Ovary (tissue), 9 donors: ENCODE results near the gene PTPRK. TPM values are rescaled to one million over a fixed set of nuclear protein-coding genes. Genes with fewer than 3 reads are reported as not detected.

ENCODE experiments used
- DNase-seq, 5 donors: peaks; one replicate each; pipeline ENCODE4 v3.0.0-alpha.2; 2019 to 2020
- H3K27ac ChIP-seq, 2 donors: fragments of 200-600 bp; one replicate each; pipeline versions ENCODE4 v1.5.1 to v1.8.0; 2019 to 2022
- H3K27me3 ChIP-seq: fragments of 200-600 bp; one replicate; pipeline ENCODE4 v1.8.0; 2022
- H3K36me3 ChIP-seq: fragments of 200-600 bp; sonication (generic); one replicate; pipeline ENCODE4 v1.5.1; 2019
- H3K4me1 ChIP-seq: one replicate; pipeline ENCODE4 v1.8.1; 2013; ENCODE audit warnings: mild to moderate bottlenecking, moderate library complexity; ENCODE audit not compliant: insufficient read depth
- H3K4me3 ChIP-seq: fragments of 200-600 bp; sonication (generic); one replicate; pipeline ENCODE4 v1.5.1; 2017
- H3K9me3 ChIP-seq, 2 donors: fragments of 200-600 bp in 1 of 2; sonication (generic) in 1 of 2; one replicate each; pipeline versions ENCODE4 v1.5.1 to v1.8.1; 2013 to 2019; ENCODE audit warnings: mild to moderate bottlenecking in 1 of 2, moderate library complexity in 1 of 2
- CTCF ChIP-seq, 3 donors: fragments of 450-650 bp in 2 of 3; fragments of 200-600 bp in 1 of 3; IDR thresholded peaks; one replicate each; pipeline versions ENCODE4 v1.5.1 to v1.8.0; 2016 to 2022; ENCODE audit warnings: antibody characterized with exemption in 3 of 3, mild to moderate bottlenecking in 1 of 3
- EP300 ChIP-seq: sonication (generic); formaldehyde crosslinking; IDR thresholded peaks from one replicate; pipeline ENCODE4 v1.6.1; 2017; ENCODE audit warnings: antibody characterized with exemption
- POLR2A ChIP-seq: fragments of 450-650 bp; IDR thresholded peaks from one replicate; pipeline ENCODE4 v1.6.1; 2017; ENCODE audit warnings: antibody characterized with exemption, mild to moderate bottlenecking, moderate library complexity
- WGBS, 3 donors: extraction: QIAGEN DNeasy Blood & Tissue Kit in 1 of 3; methylation state at CpG; one replicate each; pipeline versions ENCODE4 v1.1.5 to v1.1.7; 2013 to 2017; 5-methylcytosine and 5-hydroxymethylcytosine counted together
- intact Hi-C, 4 donors: fragments of 100-400 bp; cut with DNase I; formaldehyde crosslinking; loops; one replicate each; pipeline versions ENCODE4 v1.11.0 to v1.15.1; 2022 to 2023
- polyA plus RNA-seq, 2 donors: library from polyadenylated mRNA; stranded (reverse); fragments of 200-250 nt in 1 of 2; fragments of 350-450 nt in 1 of 2; fragmentation: Illumina TruSeq in 1 of 2; extraction: RNeasy Lipid Tissue Mini Kit (QIAGEN cat#74804) in 1 of 2; gene quantifications; one replicate each; pipeline ENCODE4 v1.2.3, GENCODE V29; 2013 to 2014
- total RNA-seq, 7 donors: library from RNA; depleted of rRNA in 2 of 7; stranded (reverse); fragments of >200 nt in 2 of 7; fragmentation: NEBNext Ultra II Directional in 3 of 7; extraction: Animal tissue kit (Norgen Biotek cat#: 25700) in 3 of 7; gene quantifications; one replicate each; pipeline versions ENCODE4 v1.1.0 to v1.2.4, GENCODE V29; 2016 to 2023
- donor health status: DM: no; HTN: no; CAD: no; lungs with moderate emphysema.
- donor health status: DM: no; HTN: no; CAD: no.
- donor health status: Bipolar disorder and iron deficiency.
- donor health status: DM: yes; HTN: yes; CAD: no.
- donor health status: DM: no; HTN: no; CAD: no.
- donor health status: DM: yes; HTN: yes; CAD: no.

PTPRK gene
- total and polyA plus RNA-seq, 9 donors, result 24.0 to 50.7 (median 44.1) TPM

DNA sequence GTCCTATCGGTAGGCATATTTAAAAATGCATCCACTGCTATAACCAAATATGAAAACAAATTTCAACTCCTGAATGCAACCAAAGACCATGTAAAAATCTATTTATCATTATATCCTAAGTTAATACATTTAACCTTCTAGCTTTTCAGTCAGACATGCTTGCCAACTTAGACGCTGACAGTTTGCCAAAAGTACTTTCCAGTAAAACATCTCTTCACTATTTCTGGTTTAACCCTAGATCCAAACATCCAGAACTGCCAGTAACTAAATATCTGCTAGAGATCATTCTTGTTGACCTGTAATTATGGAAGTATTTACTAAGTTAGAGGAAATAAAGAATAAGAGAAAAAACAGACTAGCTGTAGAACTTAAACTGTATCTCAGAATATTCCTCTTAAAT lies 409.3 kb downstream of the PTPRK start:
- no peak for DNase-seq
- Histone ChIP-seq H3K9me3 (no peaks in the 10 kb centered on the region), H3K4me3 (no peak overlapping the region), H3K27me3 (no peaks in the 10 kb centered on the region), H3K4me1 (peaks cover 3% of the 10 kb centered on the region), H3K36me3 (no peaks in the 10 kb centered on the region), H3K27ac (no peak overlapping the region)
- TF ChIP-seq POLR2A (no peak), EP300 (no peak)
- intact Hi-C loops, result no loop called here
- 37 to 47% (median 43%) methylated on average over 2 of the region's 2 CpGs for WGBS, 3 donors

DNA sequence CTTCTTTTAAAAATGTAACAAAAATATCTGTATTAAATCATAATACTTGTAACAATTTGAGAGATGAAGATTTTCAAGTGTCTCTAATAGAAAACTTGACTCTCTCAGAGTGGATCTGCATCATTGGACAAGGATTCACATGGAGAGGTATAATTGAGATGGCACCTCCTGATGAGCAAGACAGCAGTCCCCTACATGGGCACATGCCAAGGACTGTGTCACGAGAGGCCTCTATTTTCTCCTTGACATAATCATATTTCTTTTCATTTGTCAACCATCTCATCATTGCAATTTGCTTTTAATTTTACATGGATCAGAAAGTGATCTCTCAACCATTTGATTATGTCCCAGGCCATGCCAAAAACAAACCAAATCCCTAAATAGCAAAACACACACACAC lies 412.7 kb downstream of the PTPRK start:
- Histone ChIP-seq H3K9me3 (no peaks in the 10 kb centered on the region), H3K27ac (no peak overlapping the region), H3K36me3 (no peaks in the 10 kb centered on the region), H3K4me1 (peaks cover 1% of the 10 kb centered on the region), H3K4me3 (no peak overlapping the region), H3K27me3 (no peaks in the 10 kb centered on the region)
- no peak for TF ChIP-seq POLR2A
- no peak for TF ChIP-seq EP300
- no peak for TF ChIP-seq CTCF (IDR thresholded peaks at IDR 0.05)
- 94 to 97% (median 97%) methylated on average over 1 of the region's 1 CpG for WGBS, 3 donors
- DNase-seq, result no peak
- intact Hi-C loops, result no loop called here

DNA sequence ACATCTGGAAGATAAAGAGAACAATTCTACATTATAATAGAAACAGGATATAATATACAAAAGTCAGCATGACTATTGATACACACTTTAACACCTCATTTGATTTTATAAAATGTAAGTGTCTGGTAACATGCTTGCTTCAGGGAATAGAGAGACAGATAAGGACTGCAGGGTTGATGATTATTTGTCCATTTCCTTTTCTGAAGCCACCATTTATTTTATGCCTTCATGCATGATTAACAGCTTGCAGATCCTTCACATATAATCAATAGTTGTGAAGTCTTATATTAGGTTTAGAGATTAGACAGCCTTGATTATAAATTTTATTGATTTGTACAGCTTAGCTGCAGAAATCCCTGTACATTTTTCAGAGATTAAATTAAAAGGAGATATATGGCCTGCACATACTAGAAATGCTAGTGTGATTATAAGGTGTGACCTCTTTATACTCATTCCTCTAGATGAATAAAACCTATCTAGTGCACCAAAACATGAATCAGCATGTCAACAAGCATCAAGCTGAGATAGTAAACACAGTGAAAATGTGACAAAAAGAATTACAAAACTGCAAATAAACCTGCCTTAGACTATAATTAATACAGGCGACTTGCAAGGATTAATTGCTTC lies 420.7 kb downstream of the PTPRK start:
- TF ChIP-seq EP300, result no peak
- TF ChIP-seq POLR2A, result no peak
- no peak for TF ChIP-seq CTCF (IDR thresholded peaks at IDR 0.05)
- Histone ChIP-seq H3K9me3 (no peaks in the 10 kb centered on the region), H3K27me3 (no peaks in the 10 kb centered on the region), H3K4me1 (no peaks in the 10 kb centered on the region), H3K27ac (no peak overlapping the region), H3K4me3 (no peak overlapping the region), H3K36me3 (no peaks in the 10 kb centered on the region)
- WGBS, 3 donors, result 92 to 97% (median 96%) methylated on average over 1 of the region's 1 CpG
- intact Hi-C loops, result no loop called here
- no peak for DNase-seq

DNA sequence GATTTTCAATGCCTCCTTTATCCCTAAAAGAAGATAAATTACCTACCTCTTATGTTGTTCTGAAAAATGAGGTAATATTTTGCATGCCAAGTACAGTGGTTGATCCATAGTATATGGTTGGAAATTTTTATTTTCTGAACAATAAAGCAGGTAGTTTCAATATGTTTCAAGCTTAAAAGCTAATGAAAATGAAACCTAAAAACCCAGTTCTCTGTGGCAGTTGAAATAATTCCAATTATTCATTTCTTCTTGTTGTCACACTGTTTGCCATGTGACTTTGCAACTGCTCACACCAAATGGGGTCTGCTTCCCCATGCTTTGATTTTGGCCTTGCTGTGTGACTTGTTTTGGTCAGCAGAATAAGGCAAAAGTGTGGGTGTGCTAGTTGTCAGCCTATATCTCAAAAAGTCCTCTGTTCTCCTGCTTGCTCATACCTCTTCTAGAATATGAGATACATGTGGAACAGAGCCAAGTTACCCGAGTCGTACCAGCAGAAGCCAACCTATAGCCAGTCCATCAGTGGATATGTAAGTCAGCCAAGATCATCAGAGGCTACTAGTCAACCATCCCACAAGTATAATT lies 422.3 kb downstream of the PTPRK start:
- Histone ChIP-seq H3K9me3 (no peaks in the 10 kb centered on the region), H3K4me3 (no peak overlapping the region), H3K27me3 (no peaks in the 10 kb centered on the region), H3K4me1 (no peaks in the 10 kb centered on the region), H3K36me3 (no peaks in the 10 kb centered on the region), H3K27ac (no peak overlapping the region)
- intact Hi-C loops, result no loop called here
- WGBS, 3 donors, result 42 to 57% (median 51%) methylated on average over 2 of the region's 2 CpGs
- no peak for DNase-seq
- TF ChIP-seq EP300, result no peak
- TF ChIP-seq POLR2A, result no peak
- TF ChIP-seq CTCF (IDR thresholded peaks at IDR 0.05), result no peak

DNA sequence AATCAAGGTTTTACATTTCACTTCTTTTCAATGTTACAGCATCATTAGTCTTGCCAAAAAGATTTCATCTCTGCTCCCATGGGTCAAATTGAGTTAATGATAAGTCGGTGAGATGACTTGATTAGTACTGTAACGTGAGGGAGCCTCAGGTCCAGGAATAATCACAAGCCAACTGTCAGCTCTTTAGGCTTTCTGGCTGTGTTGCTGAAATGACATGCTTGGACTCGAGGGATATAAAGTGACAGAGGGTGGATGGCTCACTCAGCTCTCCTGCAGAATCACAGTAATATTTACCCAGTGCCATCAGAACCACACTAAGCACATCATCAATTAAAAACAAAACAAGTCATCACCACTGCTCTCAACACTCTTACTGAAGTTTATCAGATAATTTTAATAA lies 423.4 kb downstream of the PTPRK start:
- intact Hi-C loops, result no loop called here
- H3K4me3 ChIP-seq, result no peak overlapping the region

More for the DNA sequence above, 423.4 kb downstream of the PTPRK start:
- Histone ChIP-seq H3K9me3 (no peaks in the 10 kb centered on the region), H3K4me1 (no peaks in the 10 kb centered on the region), H3K27me3 (no peaks in the 10 kb centered on the region), H3K27ac (no peak overlapping the region), H3K36me3 (no peaks in the 10 kb centered on the region)
- TF ChIP-seq EP300 (no peak), POLR2A (no peak), CTCF (IDR thresholded peaks at IDR 0.05) (no peak)
- 83 to 88% (median 87%) methylated on average over 3 of the region's 3 CpGs for WGBS, 3 donors
- DNase-seq, result no peak
